ENCODE data around the gene CDKL2. TPM values are rescaled to one million over a fixed set of nuclear protein-coding genes. Genes with fewer than 3 reads are reported as not detected.
A peak's percentile ranks its signal among the peaks of the same experiment; 100 is the strongest.

CDKL2 gene
- total RNA-seq, 1 experiment from 2014 or later: 1.5 TPM

DNA sequence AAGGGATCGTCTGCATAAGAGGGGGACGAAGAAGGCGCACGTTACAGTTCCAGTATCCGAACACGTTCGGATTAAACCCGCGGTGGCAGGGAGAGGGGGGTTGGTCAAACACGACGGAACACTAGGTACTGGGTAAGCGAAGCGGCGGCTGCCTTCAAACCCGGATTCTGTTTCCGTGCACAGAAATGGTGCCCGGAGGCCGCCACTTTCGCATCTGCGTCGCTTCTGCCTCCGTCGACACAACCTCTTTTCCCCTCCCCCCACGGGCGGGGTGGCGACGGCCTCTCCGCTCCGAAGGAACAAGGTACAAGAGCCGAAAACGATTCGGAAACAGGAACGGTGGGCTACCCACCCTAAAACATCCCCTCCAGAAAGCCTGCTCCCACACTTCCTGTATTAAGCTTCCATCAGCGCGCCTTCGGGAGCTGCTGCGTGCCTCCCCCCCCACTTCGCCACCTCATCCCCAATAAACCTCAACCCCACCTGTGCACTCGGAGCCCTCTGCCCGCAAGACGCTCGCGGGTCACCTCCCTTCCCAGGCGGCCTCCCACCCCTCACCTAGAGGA is 42.2 kb upstream of the CDKL2 start:
- peak overlapping the region; percentile 88 for H3K9ac ChIP-seq (ENCODE audit: extremely low read depth, insufficient read length, low read length)
- H2BK15ac ChIP-seq (ENCODE audit: low read depth, low read length): no peak overlapping the region
- no peak overlapping the region for H4K8ac ChIP-seq (replicated peaks; ENCODE audit: insufficient read length, low read depth, low read length)
- H3K23me2 ChIP-seq (ENCODE audit: insufficient read length, low read depth, low read length, poor library complexity, severe bottlenecking): peaks cover 4% of the 10 kb centered on the region
- Mint-ChIP-seq H3K9me3 (no peaks in the 10 kb centered on the region), H3K4me3 (peak overlapping the region; percentile 97 to 98), H3K27me3 (ENCODE audit: low read depth) (peaks cover 3% of the 10 kb centered on the region; the same call in 1 of the 2 replicates), H3K36me3 (ENCODE audit: insufficient read depth in 1 of 3, low read depth in 3 of 3) (peaks cover 0 to 8% (median 7%) of the 10 kb centered on the region in 3 experiments; a peak in 4 of 7 replicates), H3K27ac (peak overlapping the region; percentile 97 to 99 (median 99)), H3K4me1 (peaks cover 54 to 59% of the 10 kb centered on the region in 2 experiments)
- H2AK5ac ChIP-seq (ENCODE audit: insufficient read length, low read length): no peak overlapping the region
- H3K14ac ChIP-seq (ENCODE audit: insufficient read depth, low read length): peak overlapping the region; percentile 93
- peaks cover 53% of the 10 kb centered on the region for H3K79me2 ChIP-seq (ENCODE audit: insufficient read depth, low read length)
- no peak overlapping the region for H3K23ac ChIP-seq (ENCODE audit: insufficient read length, low read depth, low read length)
- peak overlapping the region; percentile 88 for H3K18ac ChIP-seq (ENCODE audit: insufficient read length, low read depth, low read length)
- H2BK12ac ChIP-seq (ENCODE audit: insufficient read length, low read depth, low read length): no peak overlapping the region
- no peak overlapping the region for H2BK120ac ChIP-seq (ENCODE audit: low read depth, low read length, poor library complexity, severe bottlenecking)
- DNase-seq: peak; percentile 58
- no peaks in the 10 kb centered on the region for H3K9me3 ChIP-seq (ENCODE audit: control insufficient read depth, low read depth, low read length)
- no peaks in the 10 kb centered on the region for H3K27me3 ChIP-seq (ENCODE audit: insufficient read depth, low read length)
- no peak overlapping the region for H3T11ph ChIP-seq (ENCODE audit: low read length)
- H3K56ac ChIP-seq (ENCODE audit: insufficient read length, low read depth, low read length): peak overlapping the region; percentile 13
- no peaks in the 10 kb centered on the region for H3K79me1 ChIP-seq (ENCODE audit: insufficient read depth, low read depth, low read length, poor library complexity, severe bottlenecking)
- peak overlapping the region; percentile 55 for H2BK5ac ChIP-seq (ENCODE audit: insufficient read length, low read length)
- H2AFZ ChIP-seq (ENCODE audit: low read length): no peak overlapping the region
- peak overlapping the region; percentile 50 for H3K27ac ChIP-seq (ENCODE audit: insufficient read length, low read depth, low read length)
- H3K4ac ChIP-seq (ENCODE audit: low read depth, low read length): peak overlapping the region; percentile 55; the same call in 1 of the 2 replicates
- H3K4me1 ChIP-seq (ENCODE audit: insufficient read depth, low read length): peaks cover 3% of the 10 kb centered on the region
- no peaks in the 10 kb centered on the region for H4K20me1 ChIP-seq (ENCODE audit: control insufficient read depth, insufficient read depth, insufficient read length)
- peak overlapping the region; percentile 98 for H3K4me2 ChIP-seq (ENCODE audit: insufficient read depth, insufficient read length, low read length)
- H4K5ac ChIP-seq (ENCODE audit: insufficient read length, low read depth, low read length): peak overlapping the region; percentile 37
- peak overlapping the region; percentile 14 for H4K91ac ChIP-seq (ENCODE audit: insufficient read length, low read depth, low read length)
- H2BK20ac ChIP-seq (ENCODE audit: low read depth, low read length, poor library complexity, severe bottlenecking): no peak overlapping the region
- TF ChIP-seq, protein P1, sequence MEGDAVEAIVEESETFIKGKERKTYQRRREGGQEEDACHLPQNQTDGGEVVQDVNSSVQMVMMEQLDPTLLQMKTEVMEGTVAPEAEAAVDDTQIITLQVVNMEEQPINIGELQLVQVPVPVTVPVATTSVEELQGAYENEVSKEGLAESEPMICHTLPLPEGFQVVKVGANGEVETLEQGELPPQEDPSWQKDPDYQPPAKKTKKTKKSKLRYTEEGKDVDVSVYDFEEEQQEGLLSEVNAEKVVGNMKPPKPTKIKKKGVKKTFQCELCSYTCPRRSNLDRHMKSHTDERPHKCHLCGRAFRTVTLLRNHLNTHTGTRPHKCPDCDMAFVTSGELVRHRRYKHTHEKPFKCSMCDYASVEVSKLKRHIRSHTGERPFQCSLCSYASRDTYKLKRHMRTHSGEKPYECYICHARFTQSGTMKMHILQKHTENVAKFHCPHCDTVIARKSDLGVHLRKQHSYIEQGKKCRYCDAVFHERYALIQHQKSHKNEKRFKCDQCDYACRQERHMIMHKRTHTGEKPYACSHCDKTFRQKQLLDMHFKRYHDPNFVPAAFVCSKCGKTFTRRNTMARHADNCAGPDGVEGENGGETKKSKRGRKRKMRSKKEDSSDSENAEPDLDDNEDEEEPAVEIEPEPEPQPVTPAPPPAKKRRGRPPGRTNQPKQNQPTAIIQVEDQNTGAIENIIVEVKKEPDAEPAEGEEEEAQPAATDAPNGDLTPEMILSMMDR (conservative IDR thresholded peaks at IDR 0.05): no peak
- no CpG with 5 or more reads among the region's 44 CpGs for WGBS (ENCODE audit: extremely low coverage, insufficient read length, low lambda C conversion rate)

Measured in H9 (cell line).